Stimulated activated CD8-positive, alpha-beta memory T cell treated with anti-CD3 and anti-CD28 coated beads, Interleukin-7, amount 100 ng/mL, for 4 hours (primary cell): ENCODE measurements around the gene CRTC1.
A peak's percentile ranks its signal among the peaks of the same experiment; 100 is the strongest.

ENCODE experiments used
- DNase-seq, 2 donors: peaks; one replicate each; pipeline ENCODE4 v3.0.0-alpha.2; 2020; ENCODE audit warnings: low read depth in 2 of 2

The CRTC1 gene

GRCh38 chr19:18699403-18700054 is 16.0 kb downstream of the CRTC1 start:
- no peak for DNase-seq

GRCh38 chr19:18700501-18701249 is 17.2 kb downstream of the CRTC1 start:
- peak; percentile 47 to 64 for DNase-seq

- no peak for DNase-seq
These were observed 17.7 kb downstream of the CRTC1 start for GRCh38 chr19:18701250-18701608.

- no peak for DNase-seq
These were observed 20.6 kb downstream of the CRTC1 start for GRCh38 chr19:18704054-18704453.

- no peak for DNase-seq
These were observed 21.5 kb downstream of the CRTC1 start for GRCh38 chr19:18704971-18705370.

- no peak for DNase-seq
These were observed 25.2 kb downstream of the CRTC1 start for GRCh38 chr19:18708452-18709231.

- DNase-seq: no peak
These were observed 26.1 kb downstream of the CRTC1 start for GRCh38 chr19:18709546-18709945.

- no peak for DNase-seq
These were observed 26.7 kb downstream of the CRTC1 start for GRCh38 chr19:18710186-18710585.

GRCh38 chr19:18710996-18711751 is 27.7 kb downstream of the CRTC1 start:
- DNase-seq: no peak

- no peak for DNase-seq
These were observed 28.4 kb downstream of the CRTC1 start for GRCh38 chr19:18711893-18712292.

GRCh38 chr19:18712981-18713380 is 29.5 kb downstream of the CRTC1 start:
- DNase-seq: no peak

GRCh38 chr19:18713550-18714117 is 30.2 kb downstream of the CRTC1 start:
- DNase-seq: peak in 1 of 2 donors; percentile 13

GRCh38 chr19:18715416-18715815 is 31.9 kb downstream of the CRTC1 start:
- no peak for DNase-seq

GRCh38 chr19:18716857-18717256 is 33.4 kb downstream of the CRTC1 start:
- no peak for DNase-seq

GRCh38 chr19:18717601-18718000 is 34.1 kb downstream of the CRTC1 start:
- DNase-seq: no peak

GRCh38 chr19:18718015-18718526 is 34.6 kb downstream of the CRTC1 start:
- no peak for DNase-seq

GRCh38 chr19:18718846-18719458 is 35.5 kb downstream of the CRTC1 start:
- no peak for DNase-seq

GRCh38 chr19:18719541-18719940 is 36.1 kb downstream of the CRTC1 start:
- no peak for DNase-seq

- no peak for DNase-seq
These were observed 40.4 kb downstream of the CRTC1 start for GRCh38 chr19:18723871-18724377.

GRCh38 chr19:18725841-18726770 is 42.6 kb downstream of the CRTC1 start:
- DNase-seq: no peak
